Breast epithelium (tissue), 4 donors: ENCODE data around the gene OCA2. TPM values are rescaled to one million over a fixed set of nuclear protein-coding genes. Genes with fewer than 3 reads are reported as not detected.

Source experiments
- DNase-seq, 2 donors: peaks; one replicate each; pipeline ENCODE4 v3.0.0-alpha.2; 2019; ENCODE audit warnings: low spot score in 2 of 2
- H3K27ac ChIP-seq, 2 donors: fragments of 200-600 bp; sonication (generic) in 1 of 2; one replicate each; pipeline ENCODE4 v1.5.1; 2016 to 2019; ENCODE audit warnings: mild to moderate bottlenecking in 1 of 2
- H3K27me3 ChIP-seq, 2 donors: fragments of 200-600 bp; sonication (generic) in 1 of 2; one replicate each; pipeline versions ENCODE4 v1.5.1 to v1.6.0; 2017 to 2019; ENCODE audit warnings: control low read depth in 1 of 2, mild to moderate bottlenecking in 1 of 2
- H3K36me3 ChIP-seq: fragments of 200-600 bp; one replicate; pipeline ENCODE4 v1.5.1; 2019
- H3K4me1 ChIP-seq, 2 donors: fragments of 200-600 bp; sonication (generic); one replicate each; pipeline ENCODE4 v1.5.1; 2016 to 2019; ENCODE audit warnings: control low read depth in 1 of 2
- H3K4me3 ChIP-seq, 3 donors: fragments of 200-600 bp; sonication (generic); 1 replicate in 2 of 3; 2 replicates in 1 of 3; pipeline ENCODE4 v1.5.1; 2016 to 2019; ENCODE audit warnings: mild to moderate bottlenecking in 3 of 3, moderate library complexity in 2 of 3
- H3K9me3 ChIP-seq, 2 donors: fragments of 200-600 bp; sonication (generic) in 1 of 2; one replicate each; pipeline ENCODE4 v1.5.1; 2016 to 2019; ENCODE audit warnings: control low read depth in 1 of 2
- CTCF ChIP-seq, 3 donors: fragments of 450-650 bp; IDR thresholded peaks; one replicate each; pipeline ENCODE4 v1.5.1; 2016 to 2017; ENCODE audit warnings: antibody characterized with exemption in 3 of 3, mild to moderate bottlenecking in 3 of 3, moderate library complexity in 3 of 3
- POLR2A ChIP-seq: fragments of 450-650 bp; IDR thresholded peaks from one replicate; pipeline ENCODE4 v1.6.1; 2016; ENCODE audit warnings: antibody characterized with exemption, mild to moderate bottlenecking, moderate library complexity
- POLR2AphosphoS5 ChIP-seq, 3 donors: sonication (generic); formaldehyde crosslinking; IDR thresholded peaks; one replicate each; pipeline ENCODE4 v1.6.1; 2017; ENCODE audit warnings: antibody characterized with exemption in 3 of 3
- intact Hi-C: fragments of 100-400 bp; cut with DNase I; formaldehyde crosslinking; loops from one replicate; pipeline ENCODE4 v1.15.1; 2023; ENCODE audit warnings: low total_unique reads
- total RNA-seq, 3 donors: library from RNA; depleted of rRNA; stranded (reverse); fragments of >200 nt; gene quantifications; one replicate each; pipeline ENCODE4 v1.1.0, GENCODE V29; 2016

OCA2 gene
- total RNA-seq, 3 donors from 2014 or later, result 0.59 to 0.80 (median 0.66) TPM

GRCh38 chr15:27783678-27784077 is 315.4 kb downstream of the OCA2 start:
- intact Hi-C loops, result no loop called here
- H3K4me3 ChIP-seq, result no peak overlapping the region
- no peak for DNase-seq
- H3K36me3 ChIP-seq, result no peaks in the 10 kb centered on the region
- no peak overlapping the region for H3K27ac ChIP-seq
- TF ChIP-seq POLR2A, result no peak
- H3K9me3 ChIP-seq, result no peaks in the 10 kb centered on the region
- no peaks in the 10 kb centered on the region for H3K4me1 ChIP-seq
- H3K27me3 ChIP-seq, result no peaks in the 10 kb centered on the region

DNA sequence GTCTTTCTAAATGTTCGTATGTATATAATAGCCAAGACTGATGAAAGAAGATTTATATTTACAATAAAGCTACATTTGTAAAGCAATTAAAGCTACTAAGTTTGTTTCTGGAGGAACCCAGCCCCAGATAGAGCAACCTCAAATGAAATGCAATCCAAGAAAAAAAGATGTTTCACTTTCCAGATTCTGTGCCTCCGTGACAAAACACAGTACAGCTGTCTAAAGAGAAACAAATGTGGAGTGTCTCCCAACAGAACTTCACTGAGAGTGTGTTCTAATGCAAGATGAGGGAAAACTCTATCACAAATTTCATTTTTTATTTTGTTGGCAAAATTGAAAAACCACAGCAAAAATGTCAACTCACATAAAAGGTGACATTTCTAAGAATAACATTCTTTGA is 317.0 kb downstream of the OCA2 start:
- DNase-seq, result no peak
- intact Hi-C loops, result no loop called here
- H3K36me3 ChIP-seq, result no peaks in the 10 kb centered on the region
- H3K27ac ChIP-seq, result no peak overlapping the region
- no peaks in the 10 kb centered on the region for H3K9me3 ChIP-seq
- no peak overlapping the region for H3K4me3 ChIP-seq
- no peaks in the 10 kb centered on the region for H3K4me1 ChIP-seq
- H3K27me3 ChIP-seq, result no peaks in the 10 kb centered on the region
- TF ChIP-seq POLR2AphosphoS5 (IDR thresholded peaks at IDR 0.05) (no peak), CTCF (IDR thresholded peaks at IDR 0.05) (no peak), POLR2A (no peak)

GRCh38 chr15:27776501-27776900 is 322.6 kb downstream of the OCA2 start:
- intact Hi-C loops, result no loop called here
- TF ChIP-seq CTCF (IDR thresholded peaks at IDR 0.05) (no peak), POLR2AphosphoS5 (IDR thresholded peaks at IDR 0.05) (no peak), POLR2A (no peak)
- Histone ChIP-seq H3K27ac (no peak overlapping the region), H3K27me3 (no peaks in the 10 kb centered on the region), H3K4me3 (no peak overlapping the region), H3K36me3 (no peaks in the 10 kb centered on the region), H3K4me1 (no peaks in the 10 kb centered on the region), H3K9me3 (peaks cover 0 to 3% of the 10 kb centered on the region in 2 donors)
- DNase-seq, result no peak

DNA sequence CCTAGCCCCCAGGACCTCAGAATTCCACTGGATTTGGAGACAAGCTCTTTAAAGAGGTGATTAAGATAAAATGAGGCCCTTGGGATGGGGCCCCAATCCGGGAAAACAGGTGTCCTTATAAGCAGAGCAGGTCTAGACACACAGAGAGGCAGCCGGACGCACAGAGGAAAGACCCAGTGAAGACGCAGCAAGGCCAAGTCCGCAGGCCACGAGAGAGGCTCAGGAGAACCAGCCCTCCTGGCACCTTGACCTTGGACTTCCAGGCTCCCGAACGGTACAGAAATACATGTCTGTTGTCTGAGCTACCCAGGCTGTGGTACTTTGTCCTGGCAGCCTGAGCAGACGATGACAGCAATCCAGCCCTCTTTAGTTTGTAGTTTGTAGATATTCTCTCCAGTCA is 324.5 kb downstream of the OCA2 start:
- no peak for TF ChIP-seq POLR2AphosphoS5 (IDR thresholded peaks at IDR 0.05)
- no peak for TF ChIP-seq CTCF (IDR thresholded peaks at IDR 0.05)
- no peak for TF ChIP-seq POLR2A
- Histone ChIP-seq H3K9me3 (peaks cover 0 to 7% of the 10 kb centered on the region in 2 donors), H3K4me1 (no peaks in the 10 kb centered on the region), H3K4me3 (no peak overlapping the region), H3K27ac (no peak overlapping the region), H3K27me3 (no peaks in the 10 kb centered on the region), H3K36me3 (no peaks in the 10 kb centered on the region)
- intact Hi-C loops, result no loop called here
- no peak for DNase-seq

- intact Hi-C loops, result no loop called here
- Histone ChIP-seq H3K9me3 (peaks cover 0 to 7% of the 10 kb centered on the region in 2 donors), H3K36me3 (no peaks in the 10 kb centered on the region), H3K4me1 (no peaks in the 10 kb centered on the region), H3K27ac (no peak overlapping the region), H3K4me3 (no peak overlapping the region), H3K27me3 (no peaks in the 10 kb centered on the region)
- TF ChIP-seq POLR2A (no peak), POLR2AphosphoS5 (IDR thresholded peaks at IDR 0.05) (no peak)
- no peak for DNase-seq
These were observed 324.9 kb downstream of the OCA2 start for GRCh38 chr15:27774191-27774590.

DNA sequence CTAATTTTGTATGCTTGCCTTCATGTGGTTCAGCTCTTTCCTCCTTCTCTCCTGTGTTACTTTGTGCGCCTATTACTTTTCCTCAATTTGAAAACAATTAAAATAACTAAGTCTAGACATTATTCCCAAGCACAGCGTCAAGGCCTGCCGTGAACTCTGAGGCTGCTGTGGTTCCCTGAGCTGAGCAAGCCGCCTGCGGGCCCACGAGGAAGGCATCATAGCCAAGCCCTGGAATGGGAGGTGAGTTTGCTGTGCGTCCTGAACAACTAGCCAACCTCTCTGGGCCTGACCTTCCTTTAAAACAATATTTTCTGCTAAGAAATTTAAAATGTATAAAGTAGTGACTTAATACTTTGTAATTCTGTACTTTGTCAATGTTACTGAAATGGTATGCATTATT is 327.2 kb downstream of the OCA2 start:
- H3K27ac ChIP-seq, result no peak overlapping the region
- DNase-seq, result no peak
- peaks cover 0 to 7% of the 10 kb centered on the region in 2 donors for H3K9me3 ChIP-seq
- intact Hi-C loops, result no loop called here
- H3K4me3 ChIP-seq, result no peak overlapping the region
- no peaks in the 10 kb centered on the region for H3K36me3 ChIP-seq
- H3K27me3 ChIP-seq, result no peaks in the 10 kb centered on the region
- TF ChIP-seq CTCF (IDR thresholded peaks at IDR 0.05), result no peak
- H3K4me1 ChIP-seq, result no peaks in the 10 kb centered on the region
